Measurements from ENCODE around the gene HIPK3. TPM values are rescaled to one million over a fixed set of nuclear protein-coding genes. Genes with fewer than 3 reads are reported as not detected.

Gene HIPK3
- total and polyA plus RNA-seq, 12 donors, result 14.2 to 154 (median 85.3) TPM

DNA sequence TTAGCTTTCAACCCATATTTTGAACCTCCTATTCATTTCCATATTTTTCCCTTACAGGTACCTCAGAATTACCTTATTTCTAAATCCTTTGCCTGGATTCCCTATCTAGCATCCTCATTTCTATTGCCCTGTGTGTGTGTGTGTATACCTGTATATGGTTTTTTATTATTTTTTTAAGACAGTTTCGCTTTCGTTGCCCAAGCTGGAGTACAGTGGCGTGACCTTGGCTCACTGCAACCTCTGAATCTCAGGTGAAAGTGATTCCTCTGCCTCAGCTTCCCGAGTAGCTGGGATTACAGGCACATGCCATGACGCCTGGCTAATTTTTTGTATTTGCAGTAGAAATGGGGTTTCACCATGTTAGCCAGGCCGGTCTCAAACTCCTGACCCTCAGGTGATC, 12.6 kb downstream of the HIPK3 start:
- Histone ChIP-seq H3K4me1 (replicated peaks in 1 of 2) (peaks cover 16 to 49% of the 10 kb centered on the region in 2 donors), H3K27me3 (no peaks in the 10 kb centered on the region), H3K4me3 (no peak overlapping the region), H3K36me3 (replicated peaks in 1 of 2) (no peaks in the 10 kb centered on the region), H3K9me3 (replicated peaks in 1 of 3) (no peaks in the 10 kb centered on the region), H3K27ac (peak overlapping the region in 1 of 5 donors; percentile 24)
- TF ChIP-seq, protein P1, sequence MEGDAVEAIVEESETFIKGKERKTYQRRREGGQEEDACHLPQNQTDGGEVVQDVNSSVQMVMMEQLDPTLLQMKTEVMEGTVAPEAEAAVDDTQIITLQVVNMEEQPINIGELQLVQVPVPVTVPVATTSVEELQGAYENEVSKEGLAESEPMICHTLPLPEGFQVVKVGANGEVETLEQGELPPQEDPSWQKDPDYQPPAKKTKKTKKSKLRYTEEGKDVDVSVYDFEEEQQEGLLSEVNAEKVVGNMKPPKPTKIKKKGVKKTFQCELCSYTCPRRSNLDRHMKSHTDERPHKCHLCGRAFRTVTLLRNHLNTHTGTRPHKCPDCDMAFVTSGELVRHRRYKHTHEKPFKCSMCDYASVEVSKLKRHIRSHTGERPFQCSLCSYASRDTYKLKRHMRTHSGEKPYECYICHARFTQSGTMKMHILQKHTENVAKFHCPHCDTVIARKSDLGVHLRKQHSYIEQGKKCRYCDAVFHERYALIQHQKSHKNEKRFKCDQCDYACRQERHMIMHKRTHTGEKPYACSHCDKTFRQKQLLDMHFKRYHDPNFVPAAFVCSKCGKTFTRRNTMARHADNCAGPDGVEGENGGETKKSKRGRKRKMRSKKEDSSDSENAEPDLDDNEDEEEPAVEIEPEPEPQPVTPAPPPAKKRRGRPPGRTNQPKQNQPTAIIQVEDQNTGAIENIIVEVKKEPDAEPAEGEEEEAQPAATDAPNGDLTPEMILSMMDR (IDR thresholded peaks at IDR 0.05), result no peak
- no peak for TF ChIP-seq POLR2A (IDR thresholded peaks at IDR 0.05)
- 73 to 78% (median 76%) methylated on average over 6 of the region's 6 CpGs for WGBS, 4 donors
- intact Hi-C loops (cut with DNase I), result no loop called here
- DNase-seq, result no peak

DNA sequence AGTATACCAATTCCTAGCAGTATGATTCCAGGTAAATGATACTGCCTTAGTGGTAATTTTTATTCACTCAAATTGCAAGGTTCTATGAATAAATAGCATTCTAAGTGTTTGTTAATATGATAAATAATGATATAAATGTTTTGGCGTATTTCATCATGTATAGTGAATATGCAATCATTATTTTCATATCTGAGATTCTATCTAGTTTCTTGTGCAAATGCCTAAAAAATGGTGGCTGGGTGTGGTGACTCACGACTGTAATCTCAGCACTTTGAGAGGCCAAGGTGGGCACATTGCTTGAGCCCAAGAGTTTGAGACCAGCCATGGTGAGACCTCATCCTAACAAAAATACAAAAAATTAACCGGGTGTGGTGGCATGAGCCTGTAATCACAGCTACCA, 13.9 kb downstream of the HIPK3 start:
- intact Hi-C loops (cut with DNase I), result no loop called here
- TF ChIP-seq, protein P1 (IDR thresholded peaks at IDR 0.05), result no peak
- no peak for TF ChIP-seq POLR2A (IDR thresholded peaks at IDR 0.05)
- Histone ChIP-seq H3K27me3 (no peaks in the 10 kb centered on the region), H3K36me3 (replicated peaks in 1 of 2) (no peaks in the 10 kb centered on the region), H3K4me1 (replicated peaks in 1 of 2) (peaks cover 13 to 58% of the 10 kb centered on the region in 2 donors), H3K9me3 (replicated peaks in 1 of 3) (no peaks in the 10 kb centered on the region), H3K27ac (no peak overlapping the region), H3K4me3 (no peak overlapping the region)
- DNase-seq, result no peak
- 84 to 92% (median 88%) methylated on average over 3 of the region's 3 CpGs for WGBS, 4 donors

DNA sequence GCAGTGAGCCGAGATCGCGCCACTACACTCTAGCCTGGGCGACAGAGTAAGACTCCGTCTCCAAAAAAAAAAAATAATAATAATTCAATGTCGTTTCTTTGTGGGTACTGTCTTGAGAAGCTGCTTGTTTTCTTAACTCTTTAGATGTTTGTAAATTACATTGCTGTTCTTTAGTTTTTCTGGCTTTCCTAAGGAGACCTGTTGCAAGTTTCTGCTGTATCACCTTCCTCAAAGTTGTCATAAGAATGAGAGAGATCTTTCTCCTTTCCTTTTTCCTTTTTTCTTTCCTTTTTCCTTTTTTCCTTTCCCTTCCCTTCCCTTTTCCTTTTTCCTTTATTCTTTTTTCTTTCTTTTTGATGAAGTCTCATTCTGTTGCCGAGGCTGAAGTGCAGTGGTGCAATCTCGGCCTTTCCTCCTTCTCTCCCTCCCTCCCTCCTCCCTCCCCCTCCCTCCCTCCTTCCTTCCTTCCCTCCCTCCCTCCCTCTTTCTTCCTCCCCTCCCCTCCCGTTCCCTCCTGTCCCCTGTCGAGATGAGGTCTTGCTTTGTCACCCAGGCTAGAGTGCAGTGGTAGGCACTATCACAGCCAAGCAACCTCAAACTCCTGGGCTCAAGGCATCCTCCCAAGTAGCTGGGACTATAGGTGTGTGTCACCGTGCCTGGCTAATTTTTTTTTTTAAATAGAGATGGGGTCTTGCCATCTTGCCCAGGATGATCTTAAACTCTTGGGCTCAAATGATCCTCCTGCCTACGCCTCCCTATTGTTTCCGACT, 15.3 kb downstream of the HIPK3 start:
- Histone ChIP-seq H3K4me1 (replicated peaks in 1 of 2) (peaks cover 5 to 62% of the 10 kb centered on the region in 2 donors), H3K27me3 (no peaks in the 10 kb centered on the region), H3K36me3 (replicated peaks in 1 of 2) (no peaks in the 10 kb centered on the region), H3K27ac (no peak overlapping the region), H3K9me3 (replicated peaks in 1 of 3) (no peaks in the 10 kb centered on the region), H3K4me3 (no peak overlapping the region)
- 76 to 86% (median 82%) methylated on average over 11 to 13 of the region's 13 CpGs for WGBS, 4 donors
- intact Hi-C loops (cut with DNase I), result no loop called here
- TF ChIP-seq, protein P1 (IDR thresholded peaks at IDR 0.05), result no peak
- no peak for TF ChIP-seq POLR2A (IDR thresholded peaks at IDR 0.05)
- no peak for DNase-seq

DNA sequence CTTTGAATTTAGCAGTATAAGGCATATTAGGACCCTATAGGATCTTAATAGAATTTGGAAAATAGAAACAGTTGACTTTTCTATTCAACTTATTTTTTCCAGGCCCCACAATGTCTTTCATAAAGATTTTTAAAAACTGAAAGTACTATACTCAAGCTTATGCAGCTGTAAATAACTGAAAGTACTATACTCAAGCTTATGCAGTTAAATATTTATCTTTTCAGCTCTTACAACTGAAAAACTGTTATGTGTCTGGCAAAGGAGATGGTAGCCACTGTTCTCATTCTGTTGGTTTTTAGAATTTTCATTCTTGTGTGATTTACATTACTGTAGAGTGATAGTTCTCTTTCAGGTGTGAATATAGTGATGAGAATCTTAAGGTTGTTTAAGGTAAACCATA, 16.5 kb downstream of the HIPK3 start:
- H3K27me3 ChIP-seq, result no peaks in the 10 kb centered on the region
- H3K27ac ChIP-seq, result no peak overlapping the region
- TF ChIP-seq, protein P1 (IDR thresholded peaks at IDR 0.05), result no peak
- no peak for TF ChIP-seq POLR2A (IDR thresholded peaks at IDR 0.05)
- no peak for DNase-seq
- H3K4me1 ChIP-seq (replicated peaks in 1 of 2), result peaks cover 5 to 67% of the 10 kb centered on the region in 2 donors
- no peaks in the 10 kb centered on the region for H3K36me3 ChIP-seq (replicated peaks in 1 of 2)
- H3K4me3 ChIP-seq, result no peak overlapping the region
- intact Hi-C loops (cut with DNase I), result no loop called here
- no peaks in the 10 kb centered on the region for H3K9me3 ChIP-seq (replicated peaks in 1 of 3)

Measured in adrenal gland (tissue), 12 donors.